NCI-H69 (cell line): Measurements from ENCODE around the gene ZNF407.
"Not testable (repeated sequence)": the region's sequence is repeated elsewhere in the genome, so short reads cannot be mapped to it uniquely, and the experiment has no call there.

ENCODE experiments used
- DNase-seq: peaks from one replicate; lab custom pipeline; 2025; lab: John Stamatoyannopoulos, UW

Gene ZNF407

DNA sequence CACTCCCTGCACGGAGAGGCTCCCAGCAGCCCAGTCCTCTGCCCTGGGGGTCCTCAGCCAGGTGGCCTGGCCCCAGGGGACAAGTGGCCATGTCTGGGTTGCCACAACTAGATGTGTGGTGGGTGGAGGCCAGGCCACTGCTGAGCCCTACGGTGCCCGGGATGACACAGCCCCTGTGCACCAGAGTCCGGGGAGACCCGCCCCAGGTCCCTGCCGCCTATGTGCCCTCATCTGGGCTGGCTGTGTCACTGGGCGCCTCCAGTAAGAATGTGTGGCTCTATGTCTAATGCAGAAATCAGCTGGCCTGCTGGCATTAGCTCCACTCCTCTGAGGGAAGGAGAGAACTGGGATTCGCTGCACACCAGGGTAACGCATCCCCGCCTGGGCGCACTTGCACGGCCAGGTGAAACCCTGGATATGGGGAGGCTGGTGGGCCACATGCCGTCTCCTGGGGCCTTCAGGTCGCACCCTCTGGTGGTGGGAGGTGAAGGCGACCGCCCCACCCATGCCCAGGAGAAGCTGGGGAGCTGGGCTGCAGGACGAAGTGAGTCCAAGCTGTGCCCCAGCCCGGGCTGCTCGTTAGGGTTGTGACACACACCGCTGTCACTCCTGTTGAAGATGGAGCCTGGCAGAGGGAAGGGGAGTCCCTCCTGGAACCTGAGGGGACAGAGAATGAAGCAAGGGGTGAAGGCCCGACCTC, 475.2 kb downstream of the ZNF407 start:
- DNase-seq, result no peak

GRCh38 chr18:75073654-75074053, 476.0 kb downstream of the ZNF407 start:
- no peak for DNase-seq

GRCh38 chr18:75074196-75075015, 476.7 kb downstream of the ZNF407 start:
- DNase-seq, result no peak

GRCh38 chr18:75075016-75075305, 477.3 kb downstream of the ZNF407 start:
- no peak for DNase-seq

DNA sequence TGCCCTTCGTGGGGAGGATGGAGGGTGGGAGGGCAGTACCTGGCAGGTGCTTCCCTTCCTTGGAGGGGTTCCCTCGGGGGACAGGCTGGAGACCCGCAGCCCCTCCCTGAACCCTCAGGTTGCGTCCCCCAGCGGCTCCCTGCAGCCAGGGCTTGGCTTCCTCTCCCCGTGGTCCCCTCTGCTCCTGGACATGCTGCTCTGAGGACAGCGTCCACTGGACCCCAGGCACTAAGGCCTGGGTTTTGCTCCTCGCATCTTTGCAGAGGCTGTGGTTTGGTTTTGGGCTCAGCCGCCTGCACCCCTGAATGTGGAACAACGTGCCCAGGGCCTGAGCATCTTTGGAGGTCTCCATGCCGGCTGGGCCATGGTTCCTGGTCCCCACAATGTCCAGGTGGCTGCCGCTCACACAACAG, 477.8 kb downstream of the ZNF407 start:
- no peak for DNase-seq

GRCh38 chr18:75076286-75076685, 478.6 kb downstream of the ZNF407 start:
- DNase-seq, result no peak

GRCh38 chr18:75081486-75081885, 483.8 kb downstream of the ZNF407 start:
- no peak for DNase-seq

- no peak for DNase-seq
Measured at GRCh38 chr18:75083131-75083530, 485.5 kb downstream of the ZNF407 start.

DNA sequence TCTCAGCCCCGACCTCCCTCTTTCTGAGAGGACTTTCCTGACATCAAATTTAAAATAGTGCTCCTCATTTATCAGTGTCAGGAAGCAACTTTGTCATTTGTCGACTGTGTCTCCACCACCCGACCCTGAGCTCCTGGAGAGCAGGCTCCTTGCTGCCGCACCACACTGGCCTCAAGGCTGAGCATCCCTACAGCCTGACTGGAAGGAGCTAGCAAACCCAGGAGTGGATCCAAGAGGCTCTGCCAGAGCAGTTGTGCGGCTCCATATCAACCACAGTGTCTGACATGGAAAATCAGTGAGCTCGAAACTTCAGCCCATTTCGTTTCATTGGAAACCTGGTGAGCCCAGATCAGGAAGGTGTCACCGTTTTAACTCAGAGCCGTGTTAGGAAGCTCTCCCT, 486.1 kb downstream of the ZNF407 start:
- no peak for DNase-seq

DNA sequence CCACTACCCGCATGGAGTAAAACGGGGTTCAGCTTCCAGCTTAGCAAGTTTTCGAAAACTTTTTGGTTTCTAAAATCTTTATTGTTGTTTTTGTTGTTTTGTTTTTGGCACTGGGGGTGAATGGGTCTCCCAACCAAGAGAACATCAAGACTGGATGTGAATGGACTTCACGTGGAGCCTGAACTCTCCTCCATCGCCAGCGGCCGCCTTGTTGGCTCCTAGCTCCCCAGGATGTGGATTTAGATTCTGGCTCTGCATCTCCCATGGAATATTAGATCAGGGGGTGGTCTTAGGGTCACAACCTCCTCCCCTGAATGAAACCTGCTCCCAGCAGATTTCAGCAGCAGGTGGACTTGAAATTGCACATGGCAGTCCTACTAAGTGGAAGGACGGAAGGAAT, 488.0 kb downstream of the ZNF407 start:
- DNase-seq, result not testable (repeated sequence)

GRCh38 chr18:75086494-75087034, 488.9 kb downstream of the ZNF407 start:
- no peak for DNase-seq

DNA sequence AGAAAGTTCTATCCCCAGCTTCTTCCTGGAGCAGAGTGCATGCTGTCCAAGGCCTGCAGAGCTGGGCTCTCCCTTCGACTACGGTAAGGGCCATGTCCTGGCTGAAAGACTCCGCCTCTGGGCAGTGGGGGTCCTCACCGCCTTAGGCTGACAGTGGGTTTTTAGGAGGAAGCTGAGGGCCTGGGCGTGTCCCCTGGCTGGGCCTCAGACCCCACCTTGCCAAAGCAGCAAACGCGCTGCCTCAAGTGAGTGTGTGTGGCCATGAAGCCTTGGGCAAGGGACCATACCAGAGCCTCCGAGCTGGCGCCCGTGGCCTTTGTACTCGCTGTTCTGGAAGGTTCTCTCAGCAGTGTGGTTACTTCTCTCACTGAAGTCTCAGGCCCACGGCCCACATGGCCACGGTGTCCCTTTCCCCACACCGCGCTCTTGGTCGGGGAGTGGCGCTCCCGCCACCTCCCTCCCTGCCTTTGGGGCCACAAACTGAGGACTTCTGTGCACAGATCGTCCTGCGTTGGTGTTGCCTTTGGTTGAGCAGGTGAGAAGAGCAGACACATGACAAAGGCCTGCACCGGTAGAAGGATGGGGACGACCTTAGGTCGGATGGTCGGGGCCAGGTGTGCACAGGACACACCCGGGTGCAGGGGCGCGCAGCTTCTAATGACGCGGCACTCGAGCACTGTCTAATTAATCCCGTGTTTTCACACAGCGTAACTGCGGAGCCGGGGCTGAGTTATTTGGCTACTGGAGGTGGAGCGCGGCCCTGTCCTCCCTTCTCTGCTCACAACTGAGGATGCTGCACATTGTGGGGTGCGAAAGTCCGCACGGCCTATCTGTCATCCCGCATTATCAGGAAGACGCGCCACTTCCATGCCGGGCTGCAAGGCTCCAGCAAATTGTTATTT, 489.7 kb downstream of the ZNF407 start:
- no peak for DNase-seq

DNA sequence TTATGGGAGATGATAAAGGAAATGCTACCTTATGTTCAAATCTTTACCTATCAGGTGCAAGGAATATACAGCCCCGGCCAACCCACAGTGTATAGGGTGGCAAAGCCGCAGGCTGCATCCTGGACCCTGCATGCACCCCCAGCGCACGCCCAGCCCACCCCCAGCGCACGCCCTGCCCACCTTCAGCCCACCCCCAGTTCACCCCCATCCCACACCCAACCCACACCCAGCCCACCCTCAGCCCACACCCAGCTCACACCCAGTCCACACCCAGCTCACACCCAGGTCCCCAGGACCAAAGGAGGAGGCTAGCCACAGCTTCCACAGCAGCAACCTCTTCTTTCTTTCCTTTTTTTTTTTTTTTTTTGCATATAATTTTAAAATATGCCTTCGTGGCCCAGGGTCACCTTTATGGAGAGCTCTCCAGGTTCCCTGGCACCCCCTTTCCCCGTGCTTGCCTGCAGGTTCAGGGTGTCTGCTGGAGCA, 490.4 kb downstream of the ZNF407 start:
- DNase-seq, result no peak

DNA sequence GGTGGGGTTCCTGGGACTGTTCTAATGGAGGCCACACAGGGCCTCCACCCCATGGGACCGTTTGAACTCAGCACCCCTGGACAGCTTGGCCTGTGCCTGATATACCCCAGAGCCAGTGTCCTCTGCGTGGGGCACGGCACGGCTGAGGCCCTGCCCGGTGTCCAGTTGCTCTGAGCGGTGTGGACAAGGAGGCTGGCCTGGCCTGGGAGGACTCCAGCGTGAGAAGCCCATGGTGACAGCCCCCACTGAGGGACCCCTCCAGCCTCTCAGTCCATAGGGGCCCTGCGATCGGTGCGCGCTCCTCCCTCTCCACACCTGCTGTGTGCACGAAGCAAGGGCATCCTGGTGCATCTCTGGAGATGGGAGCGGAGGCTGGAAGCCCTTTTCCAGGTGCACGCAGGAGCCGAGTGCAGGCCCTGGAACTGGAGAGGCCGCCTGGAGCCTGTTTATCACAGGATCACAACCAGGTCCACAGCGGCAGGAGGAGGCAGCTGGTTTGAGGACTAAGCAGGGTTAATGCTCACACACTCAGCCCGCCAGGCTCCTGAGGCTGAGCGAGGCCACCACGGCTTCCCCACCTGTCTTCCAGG, 491.0 kb downstream of the ZNF407 start:
- no peak for DNase-seq

- DNase-seq, result no peak
Measured at GRCh38 chr18:75089748-75090327, 492.2 kb downstream of the ZNF407 start.

GRCh38 chr18:75090336-75090735, 492.7 kb downstream of the ZNF407 start:
- DNase-seq, result no peak

DNA sequence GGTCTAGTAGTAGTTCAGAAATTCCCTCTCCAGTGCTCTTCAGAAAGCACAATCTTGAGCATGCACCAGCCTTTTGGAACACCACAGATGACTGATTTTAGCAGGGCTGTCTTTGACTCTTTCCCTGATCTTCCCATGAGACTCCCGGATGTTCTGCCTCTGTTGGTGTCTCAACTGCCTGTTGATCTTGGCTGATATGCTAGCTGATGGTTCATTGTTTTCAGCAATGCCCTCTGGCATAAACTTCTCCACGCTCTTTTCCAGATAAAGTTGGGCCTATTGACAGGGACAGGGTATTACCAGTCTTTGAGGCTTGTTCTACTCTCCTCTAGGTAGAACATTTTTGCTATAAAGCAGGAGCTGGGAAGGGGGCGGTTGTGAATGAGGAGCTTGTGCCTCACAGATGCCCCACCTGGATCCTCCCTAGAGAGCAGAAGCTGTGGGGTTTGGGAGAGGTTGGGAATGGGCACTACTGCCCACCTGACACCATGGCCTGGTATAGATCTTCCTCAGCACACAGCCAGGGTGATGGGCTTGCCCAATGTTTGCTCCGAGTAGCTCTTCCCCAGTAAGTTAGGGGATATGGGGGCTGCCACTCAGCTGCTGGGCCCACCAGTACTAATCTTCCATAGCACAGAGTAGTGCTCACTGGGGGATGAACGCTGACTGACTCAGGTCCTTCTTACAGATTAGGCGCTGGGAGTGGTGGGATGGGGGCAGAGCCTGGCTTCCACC, 500.0 kb downstream of the ZNF407 start:
- no peak for DNase-seq

DNA sequence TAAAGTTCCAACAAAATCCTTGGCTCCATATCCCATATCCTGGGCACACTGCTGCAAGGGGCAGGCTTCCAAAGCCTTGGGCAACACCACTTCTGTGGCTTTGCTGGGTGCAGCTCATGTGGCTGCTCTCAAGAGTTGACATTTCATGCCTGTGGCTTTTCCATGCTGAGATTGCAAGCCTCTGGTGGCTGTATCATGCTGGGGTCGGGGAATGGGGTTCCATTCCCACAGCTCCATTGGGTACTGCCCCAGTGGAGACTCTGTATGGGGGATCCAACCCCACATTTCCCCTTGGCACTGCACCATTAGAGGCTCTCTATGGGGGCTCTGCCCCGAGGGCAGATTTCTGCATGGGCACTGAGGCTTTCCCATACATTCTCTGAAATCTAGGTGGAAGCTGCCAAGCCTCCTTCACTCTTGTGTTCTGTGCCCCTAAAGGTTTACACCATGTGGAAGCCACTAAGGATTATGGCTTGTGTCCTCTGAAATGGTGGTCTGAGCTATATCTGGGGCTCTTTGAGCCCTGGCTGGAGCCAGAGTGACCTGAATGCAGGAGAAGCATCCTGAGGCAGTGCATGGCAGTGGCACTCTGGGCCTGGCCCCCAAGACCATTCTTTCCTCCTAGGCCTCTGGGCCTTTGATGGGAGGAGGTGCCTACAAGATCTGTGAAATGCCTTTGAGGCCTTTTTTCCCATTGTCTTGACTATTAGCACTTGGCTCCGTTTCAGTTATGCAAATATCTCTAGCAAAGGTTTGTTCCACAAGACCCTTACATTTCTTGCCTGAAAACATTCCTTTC, 503.4 kb downstream of the ZNF407 start:
- no peak for DNase-seq

DNA sequence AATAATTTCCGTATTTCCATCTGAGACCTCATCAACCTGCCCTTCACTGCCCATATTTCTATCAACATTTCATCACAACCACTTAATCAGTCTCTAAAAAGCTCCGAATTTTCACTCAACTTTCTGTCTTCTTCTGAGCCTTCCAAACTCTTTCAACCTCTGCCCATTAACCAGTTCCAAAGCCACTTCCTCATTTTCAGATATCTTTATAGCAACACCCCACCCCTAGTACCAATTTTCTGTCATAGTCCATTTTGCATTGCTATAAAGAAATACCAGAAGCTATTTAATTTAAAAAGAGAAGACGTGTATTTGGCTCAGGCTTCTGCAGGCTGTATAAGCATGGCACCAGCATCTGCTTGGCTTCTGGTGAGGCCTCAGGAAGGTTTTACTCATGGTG, 504.2 kb downstream of the ZNF407 start:
- DNase-seq, result no peak

- peak; percentile 56 for DNase-seq
Measured at GRCh38 chr18:75104029-75104428, 506.4 kb downstream of the ZNF407 start.
